CD4-positive, alpha-beta T cell treated with Interleukin-15 for 1 hour (primary cell): Measurements from ENCODE around the gene MITF.

ENCODE experiments used
- DNase-seq: peaks from one replicate; pipeline ENCODE4 v3.0.0-alpha.2; 2020

The MITF gene

GRCh38 chr3:69739204-69740102 lies at the start of gene MITF:
Gene MITF (plus strand): TSS chr3:69739464. CDS start chr3:69739598, 134 bp downstream.
- peak; percentile 70 for DNase-seq

- DNase-seq: no peak
These were observed 47.4 kb upstream of the MITF start for GRCh38 chr3:69691860-69692259.

GRCh38 chr3:69692761-69693160 lies 46.5 kb upstream of the MITF start:
- no peak for DNase-seq

GRCh38 chr3:69695443-69695842 lies 43.8 kb upstream of the MITF start:
- no peak for DNase-seq

GRCh38 chr3:69695933-69696332 lies 43.3 kb upstream of the MITF start:
- DNase-seq: no peak

GRCh38 chr3:69696367-69696766 lies 42.9 kb upstream of the MITF start:
- no peak for DNase-seq

- DNase-seq: no peak
These were observed 41.9 kb upstream of the MITF start for GRCh38 chr3:69697381-69697780.

GRCh38 chr3:69698728-69699127 lies 40.5 kb upstream of the MITF start:
- DNase-seq: no peak

GRCh38 chr3:69699183-69699582 lies 40.1 kb upstream of the MITF start:
- no peak for DNase-seq

- no peak for DNase-seq
These were observed 38.3 kb upstream of the MITF start for GRCh38 chr3:69700949-69701348.

GRCh38 chr3:69710153-69710977 lies 28.9 kb upstream of the MITF start:
- DNase-seq: no peak

GRCh38 chr3:69712269-69712668 lies 27.0 kb upstream of the MITF start:
- no peak for DNase-seq

GRCh38 chr3:69712933-69713332 lies 26.3 kb upstream of the MITF start:
- no peak for DNase-seq

GRCh38 chr3:69715204-69715603 lies 24.1 kb upstream of the MITF start:
- DNase-seq: no peak

GRCh38 chr3:69716119-69716518 lies 23.1 kb upstream of the MITF start:
- DNase-seq: no peak

- no peak for DNase-seq
These were observed 20.2 kb upstream of the MITF start for GRCh38 chr3:69718866-69719586.

- DNase-seq: no peak
These were observed 19.6 kb upstream of the MITF start for GRCh38 chr3:69719587-69720122.

- no peak for DNase-seq
These were observed 18.4 kb upstream of the MITF start for GRCh38 chr3:69720824-69721223.

- DNase-seq: no peak
These were observed 15.9 kb upstream of the MITF start for GRCh38 chr3:69723389-69723788.

GRCh38 chr3:69724722-69725435 lies 14.4 kb upstream of the MITF start:
- DNase-seq: no peak

GRCh38 chr3:69725994-69726571 lies 13.2 kb upstream of the MITF start:
- no peak for DNase-seq
